ENCODE measurements around the gene RTN4IP1.

The RTN4IP1 gene

DNA sequence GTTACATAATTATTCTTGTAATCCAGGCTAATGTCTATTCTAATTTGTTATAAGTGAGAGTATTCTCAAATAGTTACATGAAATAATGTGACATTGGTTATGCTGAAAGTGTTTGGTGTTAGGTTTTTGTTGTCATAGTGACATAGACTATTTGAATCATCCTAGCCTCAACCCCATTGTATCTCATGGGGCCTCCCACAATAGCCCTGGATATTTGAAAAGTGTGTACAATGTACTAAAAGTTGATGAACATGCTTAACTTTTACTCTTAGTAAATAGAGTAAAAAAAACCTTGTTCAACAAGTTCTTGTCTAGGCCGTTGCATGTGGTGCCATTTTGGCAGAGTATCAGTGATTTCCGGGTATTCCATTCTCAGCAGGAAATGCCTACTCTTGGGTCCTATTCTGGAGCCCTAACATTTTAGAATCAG is 83.0 kb downstream of the RTN4IP1 start:
- DNase-seq: no peak

DNA sequence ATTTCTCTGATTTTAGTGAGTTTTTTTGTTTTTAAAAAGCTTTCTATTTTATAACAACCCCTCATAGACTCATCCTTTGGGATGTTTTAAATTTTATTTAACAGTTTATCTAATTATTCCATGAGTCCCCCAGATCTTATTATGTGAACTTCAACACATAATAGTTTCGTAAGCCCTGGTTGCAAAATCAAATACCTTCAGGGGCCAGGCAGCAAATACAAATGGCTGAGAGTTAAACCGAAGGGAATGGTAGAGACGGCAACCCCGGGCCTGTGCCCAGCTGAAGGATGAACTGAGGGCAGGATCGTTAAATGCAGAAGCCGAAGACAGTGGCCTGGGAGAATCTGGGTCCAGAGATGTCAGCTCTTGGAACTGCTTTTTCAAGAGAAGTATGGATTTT is 88.4 kb downstream of the RTN4IP1 start:
- DNase-seq: no peak

DNA sequence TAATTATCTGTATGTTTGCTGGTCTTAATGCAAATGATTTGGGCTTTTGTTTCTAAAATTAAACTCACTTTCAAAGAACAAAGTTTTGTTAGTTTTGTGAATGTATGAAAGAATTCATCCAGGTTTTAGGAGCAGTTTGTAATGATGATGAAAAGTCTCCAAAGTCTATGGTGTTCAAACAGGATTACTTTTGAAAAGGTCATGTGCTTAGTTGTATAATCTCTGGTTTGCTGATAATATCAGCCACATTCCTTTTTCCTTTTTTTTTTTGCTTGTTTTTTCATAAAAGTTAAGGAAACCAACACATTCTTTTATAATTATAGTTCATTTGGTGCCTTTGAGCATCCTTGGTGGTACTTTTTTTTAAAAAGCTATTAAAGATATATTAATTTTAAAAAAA is 88.9 kb downstream of the RTN4IP1 start:
- no peak for DNase-seq

DNA sequence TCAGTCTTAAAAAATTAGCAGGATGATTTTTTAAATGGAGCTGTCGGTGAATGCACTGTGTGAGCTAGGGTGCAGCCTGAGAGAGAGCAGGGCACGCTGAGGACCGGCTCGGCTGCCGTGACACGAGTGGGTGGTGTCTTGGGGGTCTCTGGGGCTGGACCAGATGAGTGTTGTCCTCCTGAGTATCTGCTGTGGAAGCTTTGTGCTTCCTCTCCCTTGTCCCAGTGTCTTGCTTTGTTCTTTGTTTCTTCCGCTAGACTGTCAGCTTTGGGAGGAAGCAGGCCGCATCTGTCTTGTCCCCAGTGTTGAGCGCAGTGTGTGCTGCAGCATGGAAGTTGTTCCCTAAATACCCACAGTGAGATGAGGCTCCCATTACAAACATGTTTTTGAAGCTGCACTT is 89.4 kb downstream of the RTN4IP1 start:
- no peak for DNase-seq

DNA sequence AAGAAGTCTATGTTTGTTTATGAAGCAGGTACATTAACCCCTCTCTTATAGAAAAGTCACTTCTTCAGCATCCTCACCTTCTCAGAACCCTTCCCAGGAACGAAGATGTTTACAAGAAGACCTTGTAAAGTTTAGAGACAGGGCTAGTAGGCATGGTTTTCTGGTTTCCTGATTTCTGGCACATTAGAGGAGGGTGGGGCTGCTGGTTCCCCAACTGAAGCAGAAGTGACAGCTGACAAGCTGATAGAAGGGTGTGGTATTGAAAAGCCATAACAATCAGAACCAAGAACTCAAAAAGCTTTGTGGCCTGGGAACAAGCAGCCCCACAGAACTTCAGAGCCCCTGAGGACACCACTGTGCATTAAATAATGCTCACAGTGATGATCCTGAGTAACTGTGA is 91.2 kb downstream of the RTN4IP1 start:
- no peak for DNase-seq

DNA sequence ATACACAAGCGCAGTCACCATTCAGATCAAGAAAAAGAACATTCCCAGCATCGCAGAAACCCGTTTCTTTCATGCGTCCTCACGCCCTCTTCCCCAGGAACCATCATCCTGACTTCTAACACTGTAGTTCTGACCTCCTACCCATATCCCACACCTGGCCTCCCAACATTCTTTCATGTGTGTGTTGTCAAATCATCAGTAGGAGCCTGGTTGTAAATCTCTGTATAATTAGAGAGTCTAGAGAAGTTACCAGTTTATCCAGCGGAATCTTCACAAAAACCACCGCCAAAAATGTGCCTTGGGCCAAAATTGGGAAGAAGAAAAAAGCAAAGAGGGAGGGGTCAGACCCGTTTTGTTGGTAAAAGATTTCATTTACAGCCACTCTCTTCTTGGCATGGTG is 91.6 kb downstream of the RTN4IP1 start:
- DNase-seq: no peak

DNA sequence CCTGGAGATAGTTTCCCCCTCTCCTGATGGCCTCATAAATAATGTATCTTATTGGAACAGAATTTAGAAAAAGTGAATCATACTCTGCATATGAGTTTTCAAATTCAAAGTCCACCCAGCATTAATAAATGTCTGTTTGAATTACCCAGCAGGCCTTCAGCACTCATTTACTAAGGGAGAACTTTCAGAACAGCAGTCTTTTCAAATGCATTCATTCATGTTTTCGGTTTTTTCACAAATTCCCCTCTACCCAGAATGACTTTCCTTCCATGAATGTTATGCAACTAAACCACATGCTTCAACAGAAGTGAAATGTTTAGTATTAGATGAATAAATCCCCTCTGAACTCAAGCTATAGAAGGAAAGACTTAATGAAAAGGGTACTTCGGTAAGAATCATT is 92.4 kb downstream of the RTN4IP1 start:
- DNase-seq: no peak

DNA sequence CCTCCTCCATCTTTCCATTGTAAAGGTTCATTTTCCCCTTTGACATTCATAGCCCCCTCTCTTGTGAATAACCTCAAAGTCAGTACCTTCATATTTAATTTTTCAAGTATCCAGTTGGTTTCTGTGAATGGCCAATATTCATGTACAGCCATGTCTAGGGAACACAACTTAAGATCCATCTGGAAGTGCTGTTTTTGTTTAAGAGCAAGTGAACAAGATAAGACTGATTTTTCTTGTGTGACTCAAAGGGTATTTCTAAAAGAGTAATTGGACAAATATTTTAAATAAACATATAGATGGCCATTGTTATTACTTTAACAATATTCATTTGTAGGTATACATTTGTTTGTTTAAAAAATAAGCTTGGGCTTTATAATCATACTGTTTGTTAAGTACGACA is 92.9 kb downstream of the RTN4IP1 start:
- no peak for DNase-seq

DNA sequence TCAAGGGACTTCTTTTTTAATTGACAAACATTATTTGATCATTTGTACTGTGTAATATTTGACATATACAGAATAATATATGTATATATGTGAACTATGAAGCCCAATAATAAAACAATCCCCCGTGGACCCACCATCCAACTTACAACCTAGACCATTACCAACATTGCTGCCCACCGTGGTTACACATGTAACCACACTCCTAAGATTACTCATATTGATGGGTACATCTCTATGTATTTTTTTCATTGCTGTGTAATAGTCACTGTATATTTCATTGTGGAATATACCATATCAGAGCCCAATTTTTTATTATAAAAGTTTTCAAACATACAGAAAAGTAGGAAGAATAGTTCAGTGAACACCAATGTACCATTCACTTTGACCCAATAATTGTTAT is 94.3 kb downstream of the RTN4IP1 start:
- DNase-seq: no peak

DNA sequence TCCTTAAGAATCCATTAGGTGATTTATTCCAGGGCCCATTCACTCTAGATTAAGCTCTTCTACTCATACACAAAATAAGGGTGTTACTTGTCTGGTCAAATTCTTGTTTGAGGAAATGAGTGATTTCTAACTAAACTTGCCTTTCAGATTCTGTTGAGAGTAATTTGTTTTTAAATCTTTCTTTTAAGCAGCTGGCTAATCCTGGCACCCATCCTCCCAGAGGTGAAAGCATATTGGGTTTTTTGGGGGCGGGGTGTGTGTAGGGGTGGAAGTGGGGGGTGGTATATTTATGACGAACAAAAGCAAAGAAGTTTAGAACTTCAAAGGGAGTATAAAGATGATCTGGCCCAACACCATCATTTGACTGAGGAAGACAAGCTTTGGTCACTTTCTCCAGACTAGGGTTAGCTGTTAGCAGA is 94.7 kb downstream of the RTN4IP1 start:
- DNase-seq: no peak

DNA sequence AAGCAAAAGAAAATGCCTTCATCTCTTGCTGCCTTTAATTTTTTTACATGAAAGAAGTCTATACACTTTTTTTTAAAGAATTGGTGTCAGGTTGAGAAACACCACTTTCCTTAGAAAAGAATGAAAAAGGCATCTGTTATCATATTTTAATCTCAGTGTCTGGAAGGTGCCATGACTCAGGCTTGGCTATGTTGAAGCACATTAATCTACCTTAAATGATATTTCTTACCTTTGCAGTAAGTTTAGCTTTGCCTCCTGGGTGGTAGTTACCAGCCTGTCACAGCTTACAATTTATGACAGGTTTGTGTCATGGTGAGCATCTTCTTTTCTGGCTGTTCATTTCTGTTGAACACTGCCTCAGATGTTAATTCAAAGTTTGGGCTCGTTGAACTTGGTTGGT is 95.3 kb downstream of the RTN4IP1 start:
- no peak for DNase-seq

DNA sequence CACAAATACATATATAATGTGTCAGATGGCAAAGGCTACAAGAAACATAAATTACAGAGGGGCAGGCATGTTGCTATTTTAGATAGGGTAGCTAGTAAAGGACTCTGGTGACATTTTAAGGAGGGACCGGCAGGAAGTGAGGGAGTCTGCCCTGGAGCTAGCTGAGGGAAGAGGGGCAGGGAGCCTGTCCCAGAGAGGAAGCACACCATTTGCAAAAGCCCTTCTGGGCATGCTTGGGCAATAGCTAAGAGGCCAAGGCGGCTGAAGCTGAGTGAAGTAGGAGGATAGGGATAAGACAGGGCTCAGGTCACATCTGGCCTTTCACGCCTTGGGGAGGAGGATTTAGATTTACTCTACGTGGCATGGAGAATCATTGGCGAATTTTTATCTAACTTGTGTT is 96.2 kb downstream of the RTN4IP1 start:
- no peak for DNase-seq

DNA sequence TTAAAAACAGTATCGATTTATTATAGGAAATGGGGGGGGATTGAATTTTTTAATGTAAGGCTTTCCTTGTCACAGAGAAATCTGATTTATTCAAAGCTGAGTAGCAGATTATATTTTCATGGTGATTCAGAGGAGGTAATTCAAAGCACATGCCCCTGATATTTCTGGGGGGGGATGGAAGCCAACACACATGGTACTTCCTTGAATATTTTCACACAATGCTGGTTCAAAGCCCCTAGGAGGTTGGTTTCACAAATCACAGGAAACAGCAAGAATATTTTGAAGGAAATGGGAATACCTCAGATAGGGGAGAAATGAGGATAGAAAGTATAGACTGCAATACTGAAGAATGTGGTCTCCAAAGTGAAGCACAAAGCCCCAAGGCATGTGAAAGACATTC is 98.8 kb downstream of the RTN4IP1 start:
- DNase-seq: no peak

DNA sequence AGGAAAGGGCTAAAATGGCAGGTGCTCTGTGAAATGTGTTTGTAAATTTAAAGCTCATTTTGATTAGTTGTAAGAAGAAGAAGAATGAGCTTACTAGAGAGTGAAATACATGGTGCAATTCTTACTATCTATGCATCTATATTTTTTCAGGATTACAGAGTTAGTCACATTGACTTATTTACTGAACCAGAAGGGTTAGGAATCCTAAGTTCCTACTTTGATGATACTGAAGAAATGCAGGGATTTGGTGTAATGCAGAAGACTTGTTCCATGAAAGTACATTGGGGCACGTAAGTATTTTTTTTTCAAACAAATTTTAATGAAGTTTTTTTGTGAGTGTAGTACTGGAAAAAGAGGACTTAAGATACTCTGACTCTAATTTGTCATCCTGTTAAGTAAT is 99.3 kb downstream of the RTN4IP1 start:
- DNase-seq: no peak

DNA sequence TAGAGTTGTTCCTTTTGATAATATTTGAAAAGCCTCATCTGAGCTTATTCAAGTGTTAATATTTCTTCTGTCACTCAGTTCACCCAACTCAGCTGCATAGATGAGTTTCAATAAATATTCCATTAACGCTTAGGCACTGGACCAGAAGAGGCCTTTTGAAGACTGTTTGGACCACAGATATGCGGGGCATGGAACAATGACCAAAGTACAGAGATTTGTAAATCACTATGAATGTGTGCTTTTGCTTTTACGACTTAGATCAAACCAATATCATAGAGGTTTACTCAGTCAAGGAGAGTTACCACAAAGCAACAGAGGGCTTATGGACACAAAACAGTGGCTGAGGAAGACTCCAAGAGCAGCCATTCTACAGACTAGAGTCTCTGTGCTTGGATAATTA is 99.9 kb downstream of the RTN4IP1 start:
- no peak for DNase-seq

DNA sequence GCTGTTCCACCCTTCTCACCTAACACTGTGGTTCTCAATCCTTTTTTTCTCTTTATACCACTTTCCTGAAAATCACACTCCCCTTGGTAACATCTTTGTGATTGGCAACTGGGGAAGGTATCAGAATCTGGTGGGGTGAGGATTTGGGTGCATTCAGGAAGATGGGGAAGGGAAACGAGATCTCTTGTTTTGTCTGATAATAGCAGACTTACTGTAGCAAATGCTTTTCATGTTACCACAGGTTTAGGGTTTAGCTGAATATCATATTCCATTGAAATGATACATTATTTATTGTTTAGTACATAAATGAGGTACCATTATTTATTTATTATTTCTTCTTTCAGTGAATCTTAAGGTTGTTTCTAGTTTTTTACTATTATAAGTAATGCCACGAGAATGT is 100.8 kb downstream of the RTN4IP1 start:
- no peak for DNase-seq

DNA sequence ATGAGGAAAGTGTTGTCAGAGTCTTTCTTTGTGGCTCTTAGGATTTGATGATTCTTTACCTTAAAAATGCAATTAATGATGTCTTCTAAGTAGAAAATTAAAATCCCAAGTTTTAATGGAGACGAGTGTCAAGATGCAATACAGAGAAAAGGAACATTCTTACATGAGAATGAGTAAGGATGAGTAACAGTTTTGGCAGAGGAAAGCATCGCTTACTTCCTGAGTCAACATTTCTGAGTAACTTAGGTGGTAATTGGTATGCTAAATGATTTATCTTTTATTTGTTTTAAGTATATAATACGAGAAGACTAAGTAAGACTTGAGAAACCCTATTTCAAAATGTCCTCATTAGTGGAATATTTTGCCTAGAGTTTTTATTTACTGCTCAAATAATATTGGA is 101.3 kb downstream of the RTN4IP1 start:
- no peak for DNase-seq

DNA sequence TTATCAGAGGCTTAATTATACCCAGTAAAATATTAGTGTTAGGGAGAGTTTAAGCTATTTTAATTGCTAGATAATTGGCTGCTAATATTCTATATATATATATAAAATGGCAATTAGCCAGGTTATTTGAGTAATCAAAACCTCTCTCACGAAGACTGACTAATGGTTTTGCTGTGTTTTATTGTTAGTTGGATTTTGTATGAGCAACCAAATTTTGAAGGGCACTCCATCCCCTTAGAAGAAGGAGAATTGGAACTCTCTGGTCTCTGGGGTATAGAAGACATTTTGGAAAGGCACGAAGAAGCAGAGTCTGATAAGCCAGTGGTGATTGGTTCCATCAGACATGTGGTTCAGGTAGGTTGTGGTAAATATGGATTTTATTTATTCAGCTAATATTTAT is 102.2 kb downstream of the RTN4IP1 start:
- no peak for DNase-seq

DNA sequence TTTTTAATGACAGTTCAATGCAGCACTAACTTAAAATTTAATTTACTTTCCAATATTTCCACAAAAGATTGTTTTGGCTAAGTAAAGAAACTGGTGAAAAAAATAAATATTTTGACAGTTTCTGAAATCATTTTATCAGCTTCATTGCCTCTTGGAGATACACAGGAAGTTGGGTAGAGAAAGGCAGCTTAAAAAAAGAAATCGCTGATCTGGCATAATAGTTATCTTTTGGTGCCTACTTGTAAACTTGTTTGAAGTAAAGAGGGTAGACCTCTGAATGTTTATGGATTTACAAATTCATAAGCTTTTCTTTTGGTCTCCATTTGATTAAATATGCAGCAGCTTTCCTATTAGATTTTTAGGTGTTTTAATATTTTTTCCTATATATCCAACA is 103.4 kb downstream of the RTN4IP1 start:
- no peak for DNase-seq

DNA sequence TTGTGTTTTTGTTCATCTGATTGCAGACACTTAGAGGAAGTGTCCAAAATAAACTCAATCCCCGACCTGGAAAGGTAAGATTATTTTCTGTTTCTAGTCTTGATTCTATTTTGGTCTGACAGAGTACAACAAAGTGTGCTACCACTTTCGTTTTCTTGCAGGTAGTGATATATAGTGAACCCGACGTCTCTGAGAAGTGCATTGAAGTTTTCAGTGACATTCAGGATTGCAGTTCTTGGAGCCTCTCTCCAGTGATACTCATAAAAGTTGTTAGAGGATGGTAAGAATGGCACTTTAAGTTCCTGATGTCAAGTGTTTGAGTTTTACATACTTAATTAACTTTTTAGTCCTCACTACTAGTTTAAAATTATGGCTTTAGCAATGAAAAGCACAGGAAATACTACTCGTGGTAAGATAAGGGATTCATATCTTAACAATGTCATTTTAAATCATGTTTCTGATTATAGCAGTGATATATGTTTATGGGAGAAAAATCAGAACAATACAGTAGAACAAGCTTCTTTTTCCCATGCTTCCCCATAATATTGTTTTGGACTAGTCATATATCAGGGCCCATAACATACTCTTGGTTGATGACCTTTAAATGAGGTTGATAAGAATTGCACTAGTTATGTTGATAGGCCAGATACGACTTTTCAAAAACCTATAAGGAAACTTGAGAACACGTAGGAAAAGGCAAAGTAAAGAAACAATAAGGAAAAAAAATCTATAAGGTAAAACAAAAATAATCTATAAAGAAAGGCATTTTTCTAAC is 104.0 kb downstream of the RTN4IP1 start:
- DNase-seq: no peak

DNA sequence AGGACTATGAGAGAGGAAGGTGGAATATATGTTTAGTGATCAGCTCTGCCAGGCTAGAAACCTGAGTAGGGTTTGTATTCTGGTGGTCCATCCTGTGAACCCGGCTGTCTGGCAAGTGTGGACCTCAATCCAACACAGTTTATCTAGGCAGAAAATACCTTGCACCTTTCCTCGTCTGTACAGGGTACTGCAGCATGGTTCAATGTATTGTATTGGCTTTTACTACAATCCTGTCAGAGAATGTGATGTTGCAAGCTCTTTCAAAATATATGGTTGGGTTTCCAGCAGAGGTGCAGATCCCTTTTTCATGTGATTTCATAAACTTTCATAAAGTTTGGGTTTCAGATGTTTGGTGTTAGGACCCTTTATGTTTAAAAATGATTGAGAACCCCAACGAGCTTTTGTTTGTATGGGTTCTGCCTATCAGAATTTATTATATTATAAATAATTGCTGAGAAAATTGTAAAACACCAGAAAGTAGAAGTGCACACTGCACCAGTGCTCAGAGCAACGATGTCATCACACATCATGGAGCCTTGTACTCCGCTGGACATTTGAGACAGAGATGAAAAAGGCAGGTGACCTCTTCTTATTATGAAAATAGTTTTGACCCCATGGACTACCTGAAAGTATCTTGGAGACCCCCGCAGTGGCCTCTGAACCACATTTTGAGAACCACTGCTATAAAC is 106.6 kb downstream of the RTN4IP1 start:
- no peak for DNase-seq

Measured in NCI-H2029 (cell line).